NCI-H2029 treated with DMSO at 0.1 percent for 48 hours (cell line): Measurements from ENCODE around the gene GFRA3.
A peak's percentile ranks its signal among the peaks of the same experiment; 100 is the strongest.
"Not testable (repeated sequence)": the region's sequence is repeated elsewhere in the genome, so short reads cannot be mapped to it uniquely, and the experiment has no call there.

Experiments
- DNase-seq: peaks from one replicate; lab custom pipeline; 2025; lab: John Stamatoyannopoulos, UW

Gene GFRA3

GRCh38 chr5:138274189-138274853 lies at the start of gene GFRA3:
Gene GFRA3, minus strand, starts transcription at chr5:138274621. Its CDS starts 197 bp downstream, at chr5:138274424.
- no peak for DNase-seq

DNA sequence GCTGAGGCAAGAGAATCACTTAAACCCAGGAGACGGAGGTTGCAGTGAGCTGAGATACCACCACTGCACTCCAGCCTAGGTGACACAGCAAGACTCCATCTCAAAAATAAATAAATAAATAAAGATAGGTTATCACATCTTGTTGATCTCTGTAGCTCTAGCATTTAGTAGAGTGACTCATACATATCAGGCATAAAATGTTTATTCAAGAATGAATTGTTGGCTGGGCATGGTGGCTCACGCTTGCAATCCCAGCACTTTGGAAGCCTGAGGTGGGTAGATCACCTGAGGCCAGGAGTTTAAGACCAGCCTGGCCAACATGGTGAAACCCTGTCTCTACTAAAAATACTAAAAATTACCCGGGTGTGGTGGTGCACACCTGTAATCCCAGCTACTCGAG lies 43.8 kb upstream of the GFRA3 start:
- not testable (repeated sequence) for DNase-seq

GRCh38 chr5:138316355-138316754 lies 41.9 kb upstream of the GFRA3 start:
- DNase-seq, result no peak

- DNase-seq, result no peak
These were observed 41.4 kb upstream of the GFRA3 start for GRCh38 chr5:138315751-138316278.

GRCh38 chr5:138305797-138306196 lies 31.4 kb upstream of the GFRA3 start:
- peak; percentile 39 for DNase-seq

DNA sequence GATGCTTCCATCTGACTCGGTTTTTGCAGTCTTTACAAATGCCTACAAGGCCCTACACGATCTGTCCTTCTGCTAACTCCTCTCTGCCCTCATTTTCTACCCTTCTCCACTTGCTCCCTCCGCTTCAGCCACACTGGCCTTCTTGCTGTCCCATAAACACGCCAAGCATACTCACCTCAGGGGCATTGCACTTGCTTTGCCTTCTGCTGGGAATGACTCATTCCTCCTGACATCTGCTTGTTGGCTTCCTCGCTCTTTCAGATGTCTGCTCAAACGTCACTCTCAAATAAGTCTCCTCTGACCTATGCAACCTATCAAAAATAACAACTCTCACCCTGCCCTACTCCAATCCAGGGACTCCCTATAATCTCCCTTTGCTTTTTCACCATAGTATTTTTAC lies 29.0 kb upstream of the GFRA3 start:
- DNase-seq, result no peak

GRCh38 chr5:138289296-138289695 lies 14.9 kb upstream of the GFRA3 start:
- no peak for DNase-seq

GRCh38 chr5:138287246-138287645 lies 12.8 kb upstream of the GFRA3 start:
- no peak for DNase-seq

- DNase-seq, result peak; percentile 32
These were observed 8.7 kb upstream of the GFRA3 start for GRCh38 chr5:138282920-138283742.

DNA sequence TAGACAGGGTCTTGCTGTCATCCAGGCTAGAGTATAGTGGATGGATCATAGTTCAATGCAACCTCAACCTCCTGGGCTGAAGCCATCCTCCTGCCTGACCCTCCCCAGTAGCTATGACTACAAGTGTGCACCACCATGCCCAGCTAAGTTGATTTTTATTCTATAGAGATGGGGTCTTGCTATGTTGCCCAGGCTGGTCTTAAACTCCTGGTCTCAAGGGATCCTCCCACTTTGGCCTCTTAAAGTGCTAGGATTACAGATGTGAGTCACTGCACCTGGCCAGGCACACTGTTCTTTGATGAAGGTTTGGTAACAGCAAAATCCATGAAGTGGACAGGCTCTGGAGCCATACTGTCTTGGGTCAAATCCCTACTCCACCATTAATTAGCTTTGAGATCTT lies 6.5 kb upstream of the GFRA3 start:
- DNase-seq, result no peak

GRCh38 chr5:138276402-138277054 lies 2.1 kb upstream of the GFRA3 start:
- DNase-seq, result peak; percentile 99

- DNase-seq, result no peak
These were observed 1.5 kb upstream of the GFRA3 start for GRCh38 chr5:138275895-138276294.

DNA sequence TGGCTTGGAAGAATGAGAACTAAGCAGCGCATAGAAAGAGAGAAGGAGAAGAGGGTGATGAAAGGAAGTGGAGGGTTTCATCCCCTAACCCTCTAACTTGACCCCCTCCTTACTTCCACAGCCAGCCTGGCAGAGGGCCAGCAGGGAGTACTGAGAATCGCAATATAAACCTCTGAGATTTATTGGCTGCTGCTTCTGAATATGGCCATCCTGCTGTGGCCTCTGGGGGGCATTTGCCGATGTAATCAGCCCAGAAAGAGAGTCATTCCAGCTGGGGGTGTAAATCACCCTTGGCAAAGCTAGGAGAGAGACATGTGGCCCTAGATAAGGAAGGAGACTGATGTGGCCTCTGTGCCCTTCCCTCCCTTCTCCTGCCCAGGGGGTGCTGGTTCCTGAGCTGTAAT lies 960 bp upstream of the GFRA3 start:
- DNase-seq, result no peak

DNA sequence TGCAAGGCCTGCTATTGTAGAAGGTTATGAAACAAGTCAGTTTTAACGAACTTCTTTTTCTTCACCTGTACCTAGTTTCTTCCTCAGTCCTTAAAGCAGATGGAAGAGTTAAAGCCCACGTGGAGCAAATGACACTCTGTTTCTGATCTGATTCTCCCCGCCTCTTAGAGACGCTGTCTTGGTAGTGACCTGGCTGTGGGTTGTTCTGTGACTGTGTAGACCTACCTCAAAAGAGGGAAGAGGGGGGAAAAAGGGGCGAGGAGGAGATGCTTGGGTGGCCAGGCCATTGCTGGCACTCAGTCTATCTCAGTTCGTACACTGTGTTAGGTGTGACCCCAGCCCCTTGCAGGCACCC lies 610 bp downstream of the GFRA3 start:
- DNase-seq, result no peak

DNA sequence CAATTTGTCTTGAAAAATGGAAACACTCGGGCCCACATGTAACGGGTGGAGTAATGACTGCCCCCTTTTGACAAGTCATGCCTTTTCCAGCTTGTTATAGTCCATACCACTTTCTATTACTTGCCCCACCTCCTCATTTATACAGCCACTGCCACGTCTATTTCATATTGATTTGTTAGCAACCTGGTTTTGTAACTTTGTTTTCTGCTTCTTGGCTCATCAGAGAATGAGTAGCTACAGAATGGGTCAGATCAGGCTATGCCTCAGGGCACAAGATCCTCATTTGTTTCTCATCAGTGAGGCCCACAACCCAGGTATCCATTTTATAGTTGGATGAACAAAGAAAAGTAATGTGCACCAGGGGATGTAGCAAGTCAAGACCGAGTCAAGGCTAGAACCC lies 1.7 kb downstream of the GFRA3 start:
- no peak for DNase-seq

DNA sequence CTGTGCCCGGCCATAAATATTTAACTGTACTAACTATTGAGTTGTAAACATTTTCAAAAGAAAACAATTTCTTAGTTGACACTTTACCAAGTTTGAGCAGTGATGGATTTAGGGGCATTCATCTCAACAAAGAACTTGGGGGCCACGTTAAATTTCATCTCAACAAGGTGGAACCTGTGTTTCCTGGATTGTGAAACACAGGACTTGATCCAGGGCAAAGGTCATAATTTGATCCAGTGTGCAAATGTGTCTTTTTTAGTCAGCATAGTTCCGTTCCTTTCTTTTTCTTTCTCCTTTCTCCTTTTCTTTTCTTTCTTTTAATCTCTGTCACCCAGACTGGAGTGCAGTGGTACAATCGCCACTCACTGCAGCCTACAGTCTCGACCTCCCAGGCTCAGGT lies 3.1 kb downstream of the GFRA3 start:
- DNase-seq, result no peak

DNA sequence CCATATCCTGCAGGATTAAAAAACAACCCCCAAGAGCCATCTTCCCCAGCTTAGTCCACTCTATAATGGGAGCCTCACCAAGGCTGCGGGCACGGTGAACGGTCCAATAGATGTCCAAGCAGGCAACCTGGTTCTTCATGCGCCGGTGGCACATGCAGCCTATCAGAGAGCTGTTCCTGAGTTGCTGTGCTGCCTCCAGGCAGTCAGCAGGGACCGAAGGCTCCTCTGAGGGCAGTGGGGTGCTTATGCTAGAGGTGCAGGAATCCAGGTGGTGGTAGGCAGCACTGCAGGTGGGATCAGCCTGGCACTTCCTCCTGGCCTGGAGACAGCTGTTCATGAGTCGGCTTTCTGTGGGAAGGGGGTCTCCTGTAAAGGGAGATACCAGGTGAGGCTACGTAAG lies 10.2 kb downstream of the GFRA3 start:
- no peak for DNase-seq

DNA sequence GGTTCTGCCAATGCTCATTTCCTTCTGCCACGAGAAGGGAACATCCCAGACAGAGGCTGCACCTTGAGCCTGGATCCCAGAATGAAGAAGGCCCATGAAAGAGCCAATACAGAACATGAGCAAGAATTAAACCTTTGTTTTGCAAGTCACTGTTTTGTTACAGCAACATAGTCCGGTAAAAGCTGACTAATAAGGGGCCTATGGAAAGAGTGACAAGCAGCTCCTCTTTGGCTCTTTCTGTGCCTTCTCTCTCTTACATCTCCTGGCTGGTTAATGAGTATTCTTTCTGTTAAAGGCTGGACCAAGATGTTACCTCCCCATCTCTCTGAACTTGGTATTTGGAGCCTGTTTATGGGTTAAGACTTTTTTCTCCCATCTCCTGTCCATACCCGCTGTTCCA lies 10.8 kb downstream of the GFRA3 start:
- no peak for DNase-seq

DNA sequence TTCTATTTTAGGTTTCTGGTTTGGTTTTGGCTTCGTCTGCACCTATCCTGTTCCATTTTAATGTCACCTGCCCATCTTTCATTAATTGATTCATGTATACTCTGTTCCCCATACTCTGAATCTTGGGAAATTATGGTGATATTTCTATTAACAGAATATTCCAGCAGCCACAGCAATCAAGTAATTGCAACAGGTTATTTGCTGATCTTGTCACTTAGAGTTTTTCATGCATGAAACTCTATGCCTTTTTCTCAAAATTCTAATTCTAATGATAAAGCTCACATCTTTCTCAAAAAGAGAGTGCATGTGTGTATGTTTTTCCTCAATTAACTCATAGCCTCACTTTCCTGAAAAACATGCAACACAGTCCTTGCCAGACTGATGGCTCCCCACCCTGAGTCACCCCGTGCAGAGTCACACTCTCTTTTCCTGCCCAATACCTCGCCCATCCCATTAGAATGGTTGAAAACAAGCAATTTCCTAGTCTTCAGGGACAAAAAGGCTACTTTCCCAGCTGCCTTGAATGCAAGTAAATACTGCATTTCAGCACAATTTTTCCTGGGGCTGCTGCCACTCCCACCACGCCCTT lies 15.6 kb downstream of the GFRA3 start:
- no peak for DNase-seq

DNA sequence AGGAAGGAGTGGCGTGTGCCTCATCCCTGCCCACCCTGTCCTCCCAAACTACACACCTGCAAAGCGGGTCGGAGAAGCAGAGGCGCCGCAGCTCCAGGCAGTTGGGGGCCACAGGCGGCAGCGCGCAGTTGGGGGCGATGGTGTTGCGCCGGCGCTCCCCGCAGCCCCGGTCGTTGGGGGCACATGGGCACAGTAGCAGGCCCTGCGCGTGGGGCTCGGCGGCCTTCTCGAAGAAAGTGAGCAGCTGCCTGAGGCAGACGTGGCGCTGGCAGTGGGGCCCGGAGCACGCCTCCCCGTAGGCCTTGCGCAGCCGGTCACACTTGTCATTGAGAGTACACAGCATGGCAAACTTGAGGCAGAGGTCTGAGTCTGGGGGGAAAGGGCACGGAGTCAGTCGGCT lies 16.8 kb downstream of the GFRA3 start:
- no peak for DNase-seq

DNA sequence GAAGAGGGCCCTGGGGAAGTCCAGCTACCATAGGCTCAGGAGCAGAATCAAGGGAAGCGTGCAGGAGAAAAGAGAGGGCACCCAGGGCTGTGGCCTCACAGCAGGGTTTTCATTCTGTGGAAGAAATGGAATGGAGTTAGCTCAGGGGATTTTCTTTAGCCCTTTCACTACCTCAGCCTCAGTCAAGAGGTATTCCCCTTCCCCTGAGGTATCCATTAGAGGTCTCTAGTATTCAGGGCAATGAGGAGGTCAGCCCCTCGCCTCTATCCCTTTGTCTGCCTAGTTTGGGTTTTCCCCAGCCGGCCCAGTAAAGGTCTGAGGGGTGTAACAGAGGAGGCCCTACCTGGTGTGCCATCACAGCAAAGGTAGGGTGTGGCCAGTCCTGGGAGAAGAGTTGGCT lies 21.5 kb downstream of the GFRA3 start:
- no peak for DNase-seq

- not testable (repeated sequence) for DNase-seq
These were observed 26.6 kb downstream of the GFRA3 start for GRCh38 chr5:138247800-138248199.

GRCh38 chr5:138246822-138247221 lies 27.6 kb downstream of the GFRA3 start:
- no peak for DNase-seq
